Neural cell (in vitro differentiated cells): ENCODE measurements around the gene GPR161. TPM values are rescaled to one million over a fixed set of nuclear protein-coding genes. Genes with fewer than 3 reads are reported as not detected.

Experiments
- H2AFZ ChIP-seq: fragments of 200-600, 300-800 bp; sonication (generic), shearing (Covaris generic); 2 replicates; pipeline ENCODE4 v1.6.0; 2014; ENCODE audit warnings: low read depth, mild to moderate bottlenecking, antibody characterized with exemption, low read length, moderate library complexity
- H3F3A ChIP-seq: fragments of 200-600 bp; shearing (Covaris generic); 2 replicates; pipeline ENCODE4 v1.6.1; 2016; ENCODE audit warnings: mild to moderate bottlenecking, moderate library complexity, mixed read lengths, antibody characterized with exemption, low read length; ENCODE audit not compliant: insufficient read depth, poor library complexity, severe bottlenecking
- H3K27ac ChIP-seq: fragments of 200-600, 300-800 bp; sonication (generic), shearing (Covaris generic); 2 replicates; pipeline ENCODE4 v1.5.1; 2014; ENCODE audit warnings: mild to moderate bottlenecking, low read length, moderate library complexity
- H3K27me3 ChIP-seq: fragments of 300-800, 200-600 bp; sonication (generic), shearing (Covaris generic); 2 replicates; pipeline ENCODE4 v1.6.0; 2014; ENCODE audit warnings: mild to moderate bottlenecking, low read depth, low read length, moderate library complexity; ENCODE audit not compliant: insufficient read depth
- H3K36me3 ChIP-seq: fragments of 300-800, 200-600 bp; sonication (generic), shearing (Covaris generic); 2 replicates; pipeline ENCODE4 v1.5.1; 2014; ENCODE audit warnings: mild to moderate bottlenecking, antibody characterized with exemption, low read length, moderate library complexity; ENCODE audit not compliant: insufficient read depth
- H3K4me2 ChIP-seq: fragments of 300-800, 200-600 bp; sonication (generic), shearing (Covaris generic); 2 replicates; pipeline ENCODE4 v1.6.0; 2014; ENCODE audit warnings: mild to moderate bottlenecking, low read length
- H3K4me3 ChIP-seq: fragments of 300-800, 200-600 bp; sonication (generic), shearing (Covaris generic); 2 replicates; pipeline ENCODE4 v1.5.1; 2014; ENCODE audit warnings: mild to moderate bottlenecking, low read length, moderate library complexity
- H3K79me2 ChIP-seq: fragments of 200-600 bp; shearing (Covaris generic); replicated peaks from 2 replicates; pipeline ENCODE4 v1.6.0; 2014; ENCODE audit warnings: mild to moderate bottlenecking, low read length, moderate library complexity; ENCODE audit not compliant: insufficient read depth
- H3K9ac ChIP-seq: fragments of 300-800, 200-600 bp; sonication (generic), shearing (Covaris generic); 2 replicates; pipeline ENCODE4 v1.6.1; 2016; ENCODE audit warnings: mild to moderate bottlenecking, low read length, mixed read lengths
- H3K9me2 ChIP-seq: fragments of 200-600 bp; shearing (Covaris generic); 2 replicates; pipeline ENCODE4 v1.6.1; 2016; ENCODE audit warnings: mild to moderate bottlenecking, low read length, mixed read lengths; ENCODE audit not compliant: insufficient read depth
- H3K9me3 ChIP-seq: fragments of 200-600, 300-800 bp; sonication (generic), shearing (Covaris generic); 2 replicates; pipeline ENCODE4 v1.6.1; 2016; ENCODE audit warnings: mild to moderate bottlenecking, mixed run types, low read length, moderate library complexity, mixed read lengths
- H4K20me1 ChIP-seq: fragments of 200-600 bp; shearing (Covaris generic); 2 replicates; pipeline ENCODE4 v1.6.1; 2016; ENCODE audit warnings: mild to moderate bottlenecking, mixed run types; ENCODE audit not compliant: insufficient read depth
- EP300 ChIP-seq: fragments of 450-650 bp; conservative IDR thresholded peaks from 2 replicates; pipeline ENCODE4 v1.6.1; 2014; ENCODE audit warnings: antibody characterized with exemption, mild to moderate bottlenecking, moderate library complexity; ENCODE audit not compliant: poor library complexity, severe bottlenecking
- EZH2 ChIP-seq: fragments of 200-600, 300-800 bp; shearing (Covaris generic), sonication (generic); IDR thresholded peaks from 2 replicates; pipeline ENCODE4 v1.6.1; 2014; ENCODE audit warnings: antibody characterized with exemption, low read length, borderline replicate concordance, mild to moderate bottlenecking; ENCODE audit not compliant: insufficient read depth, poor library complexity, severe bottlenecking
- MXI1 ChIP-seq: fragments of 450-650 bp; conservative IDR thresholded peaks from 2 replicates; pipeline ENCODE4 v1.6.1; 2014; ENCODE audit warnings: antibody characterized with exemption, mild to moderate bottlenecking; ENCODE audit not compliant: poor library complexity, severe bottlenecking
- POLR2AphosphoS5 ChIP-seq: IDR thresholded peaks from 2 replicates; pipeline ENCODE4 v1.6.1; 2012
- RAD21 ChIP-seq: fragments of 450-650 bp; conservative IDR thresholded peaks from 2 replicates; pipeline ENCODE4 v1.6.1; 2014; ENCODE audit warnings: antibody characterized with exemption, mild to moderate bottlenecking, moderate library complexity
- SMC3 ChIP-seq: fragments of 450-650 bp; conservative IDR thresholded peaks from 2 replicates; pipeline ENCODE4 v1.6.1; 2014; ENCODE audit warnings: antibody characterized with exemption, mild to moderate bottlenecking, moderate library complexity; ENCODE audit not compliant: poor library complexity
- TAF1 ChIP-seq: IDR thresholded peaks from 2 replicates; pipeline ENCODE4 v1.6.1; 2012; ENCODE audit warnings: low read depth
- polyA plus RNA-seq: library from polyadenylated mRNA; depleted of rRNA; stranded (reverse); fragments of >200 nt; gene quantifications from 2 replicates; pipeline ENCODE4 v1.2.3, GENCODE V29; 2014
- TF ChIP-seq, protein P1 (sequence below): IDR thresholded peaks from 2 replicates; pipeline ENCODE4 v1.6.1; 2012; ENCODE audit warnings: borderline replicate concordance
- TF ChIP-seq, protein P2 (sequence below): fragments of 450-650 bp; IDR thresholded peaks from 2 replicates; pipeline ENCODE4 v1.5.1; 2014; ENCODE audit warnings: antibody characterized with exemption, mild to moderate bottlenecking, moderate library complexity; ENCODE audit not compliant: poor library complexity, severe bottlenecking

Gene GPR161
- polyA plus RNA-seq, 1 donor from 2014 or later = 39.0 TPM

DNA sequence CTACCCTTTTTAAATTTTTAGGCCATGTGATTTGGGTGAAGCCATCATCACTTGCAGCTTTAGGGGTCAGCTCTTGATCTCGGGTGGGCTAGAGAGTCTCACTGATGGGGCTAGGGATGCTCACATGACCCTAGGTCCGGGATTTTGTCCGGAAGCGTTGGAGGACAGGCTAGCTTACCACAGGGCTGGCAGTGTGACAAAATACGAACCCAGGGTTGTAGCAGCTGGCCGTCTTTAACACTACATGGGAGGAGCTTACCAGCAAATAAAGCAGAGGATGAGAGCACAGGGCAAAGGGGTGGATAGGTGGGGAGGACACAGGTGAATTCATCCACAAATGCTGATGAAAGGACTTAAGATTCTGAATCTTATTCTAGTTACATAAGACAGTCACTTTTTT lies 21.9 kb downstream of the GPR161 start:
- H3K9me3 ChIP-seq = no peaks in the 10 kb centered on the region
- no peak overlapping the region for H2AFZ ChIP-seq
- H3K9ac ChIP-seq = no peak overlapping the region
- no peaks in the 10 kb centered on the region for H3K27me3 ChIP-seq
- H3K27ac ChIP-seq = no peak overlapping the region
- TF ChIP-seq MXI1 = no peak
- no peak for TF ChIP-seq SMC3
- no peak for TF ChIP-seq RAD21
- no peak for TF ChIP-seq POLR2AphosphoS5
- TF ChIP-seq TAF1 = no peak
- TF ChIP-seq, protein P1, sequence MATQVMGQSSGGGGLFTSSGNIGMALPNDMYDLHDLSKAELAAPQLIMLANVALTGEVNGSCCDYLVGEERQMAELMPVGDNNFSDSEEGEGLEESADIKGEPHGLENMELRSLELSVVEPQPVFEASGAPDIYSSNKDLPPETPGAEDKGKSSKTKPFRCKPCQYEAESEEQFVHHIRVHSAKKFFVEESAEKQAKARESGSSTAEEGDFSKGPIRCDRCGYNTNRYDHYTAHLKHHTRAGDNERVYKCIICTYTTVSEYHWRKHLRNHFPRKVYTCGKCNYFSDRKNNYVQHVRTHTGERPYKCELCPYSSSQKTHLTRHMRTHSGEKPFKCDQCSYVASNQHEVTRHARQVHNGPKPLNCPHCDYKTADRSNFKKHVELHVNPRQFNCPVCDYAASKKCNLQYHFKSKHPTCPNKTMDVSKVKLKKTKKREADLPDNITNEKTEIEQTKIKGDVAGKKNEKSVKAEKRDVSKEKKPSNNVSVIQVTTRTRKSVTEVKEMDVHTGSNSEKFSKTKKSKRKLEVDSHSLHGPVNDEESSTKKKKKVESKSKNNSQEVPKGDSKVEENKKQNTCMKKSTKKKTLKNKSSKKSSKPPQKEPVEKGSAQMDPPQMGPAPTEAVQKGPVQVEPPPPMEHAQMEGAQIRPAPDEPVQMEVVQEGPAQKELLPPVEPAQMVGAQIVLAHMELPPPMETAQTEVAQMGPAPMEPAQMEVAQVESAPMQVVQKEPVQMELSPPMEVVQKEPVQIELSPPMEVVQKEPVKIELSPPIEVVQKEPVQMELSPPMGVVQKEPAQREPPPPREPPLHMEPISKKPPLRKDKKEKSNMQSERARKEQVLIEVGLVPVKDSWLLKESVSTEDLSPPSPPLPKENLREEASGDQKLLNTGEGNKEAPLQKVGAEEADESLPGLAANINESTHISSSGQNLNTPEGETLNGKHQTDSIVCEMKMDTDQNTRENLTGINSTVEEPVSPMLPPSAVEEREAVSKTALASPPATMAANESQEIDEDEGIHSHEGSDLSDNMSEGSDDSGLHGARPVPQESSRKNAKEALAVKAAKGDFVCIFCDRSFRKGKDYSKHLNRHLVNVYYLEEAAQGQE = no peak
- TF ChIP-seq, protein P2, sequence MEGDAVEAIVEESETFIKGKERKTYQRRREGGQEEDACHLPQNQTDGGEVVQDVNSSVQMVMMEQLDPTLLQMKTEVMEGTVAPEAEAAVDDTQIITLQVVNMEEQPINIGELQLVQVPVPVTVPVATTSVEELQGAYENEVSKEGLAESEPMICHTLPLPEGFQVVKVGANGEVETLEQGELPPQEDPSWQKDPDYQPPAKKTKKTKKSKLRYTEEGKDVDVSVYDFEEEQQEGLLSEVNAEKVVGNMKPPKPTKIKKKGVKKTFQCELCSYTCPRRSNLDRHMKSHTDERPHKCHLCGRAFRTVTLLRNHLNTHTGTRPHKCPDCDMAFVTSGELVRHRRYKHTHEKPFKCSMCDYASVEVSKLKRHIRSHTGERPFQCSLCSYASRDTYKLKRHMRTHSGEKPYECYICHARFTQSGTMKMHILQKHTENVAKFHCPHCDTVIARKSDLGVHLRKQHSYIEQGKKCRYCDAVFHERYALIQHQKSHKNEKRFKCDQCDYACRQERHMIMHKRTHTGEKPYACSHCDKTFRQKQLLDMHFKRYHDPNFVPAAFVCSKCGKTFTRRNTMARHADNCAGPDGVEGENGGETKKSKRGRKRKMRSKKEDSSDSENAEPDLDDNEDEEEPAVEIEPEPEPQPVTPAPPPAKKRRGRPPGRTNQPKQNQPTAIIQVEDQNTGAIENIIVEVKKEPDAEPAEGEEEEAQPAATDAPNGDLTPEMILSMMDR = no peak
- TF ChIP-seq EP300 = no peak
- no peak for TF ChIP-seq EZH2
- H3K79me2 ChIP-seq = peaks cover 16% of the 10 kb centered on the region
- no peak overlapping the region for H3K4me2 ChIP-seq
- H3K36me3 ChIP-seq = peaks cover 18% of the 10 kb centered on the region
- no peaks in the 10 kb centered on the region for H3K9me2 ChIP-seq
- H4K20me1 ChIP-seq = no peaks in the 10 kb centered on the region
- no peak overlapping the region for H3K4me3 ChIP-seq
- no peaks in the 10 kb centered on the region for H3F3A ChIP-seq

DNA sequence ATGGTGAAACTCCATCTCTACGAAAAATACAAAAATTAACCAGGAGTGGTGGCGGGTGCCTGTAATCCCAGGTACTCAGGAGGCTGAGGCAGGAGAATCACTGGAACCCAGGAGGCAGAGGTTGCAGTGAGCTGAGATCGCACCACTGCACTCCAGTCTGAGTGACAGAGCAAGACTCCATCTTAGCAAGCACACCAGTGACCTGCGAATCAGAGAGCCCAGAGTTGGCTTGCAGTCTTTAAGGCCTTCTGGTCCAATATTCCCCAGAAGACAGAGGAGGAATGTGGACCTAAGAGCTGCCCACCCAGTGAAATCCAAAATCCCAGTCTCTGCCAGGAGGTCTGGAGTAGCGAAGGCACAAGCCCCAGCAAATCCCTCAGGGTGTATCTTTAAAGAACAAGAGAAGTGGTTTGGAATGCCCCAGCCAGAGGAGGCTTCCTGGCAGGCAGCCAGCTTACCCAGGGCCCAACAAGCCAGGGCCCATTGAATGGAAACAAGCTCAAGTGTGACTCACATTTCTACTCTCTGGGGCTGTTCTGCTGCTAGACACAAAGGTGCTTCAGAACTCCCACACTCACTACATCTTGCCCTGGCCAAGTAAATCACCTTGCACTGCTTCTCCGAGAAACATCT lies 23.9 kb downstream of the GPR161 start:
- Histone ChIP-seq H3K36me3 (peaks cover 29% of the 10 kb centered on the region), H3K9me3 (no peaks in the 10 kb centered on the region), H2AFZ (no peak overlapping the region), H3K9ac (no peak overlapping the region), H3K9me2 (no peaks in the 10 kb centered on the region), H3K4me3 (no peak overlapping the region), H3K27ac (no peak overlapping the region), H3K4me2 (no peak overlapping the region), H3K79me2 (peaks cover 18% of the 10 kb centered on the region), H3K27me3 (no peaks in the 10 kb centered on the region), H4K20me1 (no peaks in the 10 kb centered on the region), H3F3A (no peaks in the 10 kb centered on the region)
- TF ChIP-seq POLR2AphosphoS5 (no peak), SMC3 (no peak), EP300 (no peak), EZH2 (no peak), TAF1 (no peak), MXI1 (no peak), RAD21 (no peak)
- TF ChIP-seq, protein P1 = no peak
- TF ChIP-seq, protein P2 = no peak
